ENCODE measurements around the gene MYO7A. TPM values are rescaled to one million over a fixed set of nuclear protein-coding genes. Genes with fewer than 3 reads are reported as not detected.

The MYO7A gene
- total RNA-seq, 1 donor from 2014 or later = 2.2 TPM

- H3K9me3 Mint-ChIP-seq = no peaks in the 10 kb centered on the region
- DNase-seq (ENCODE audit: low spot score in 2 of 2, unreplicated experiment in 2 of 2) = peak; percentile 52 to 83
- no peak overlapping the region for H3K4me3 Mint-ChIP-seq
- H3K4me1 Mint-ChIP-seq = peaks cover 12% of the 10 kb centered on the region
- H3K36me3 Mint-ChIP-seq = no peaks in the 10 kb centered on the region
- H3K27me3 Mint-ChIP-seq (ENCODE audit: low read depth) = no peaks in the 10 kb centered on the region
- H3K27ac Mint-ChIP-seq = no peak overlapping the region
- TF ChIP-seq CTCF (IDR thresholded peaks at IDR 0.05; ENCODE audit: unreplicated experiment) = peak; percentile 90
Measured at GRCh38 chr11:77091146-77091940, 36.7 kb upstream of the MYO7A start.

- Mint-ChIP-seq H3K9me3 (no peaks in the 10 kb centered on the region), H3K4me1 (peaks cover 12% of the 10 kb centered on the region), H3K27ac (no peak overlapping the region), H3K36me3 (no peaks in the 10 kb centered on the region), H3K27me3 (ENCODE audit: low read depth) (no peaks in the 10 kb centered on the region), H3K4me3 (no peak overlapping the region)
- DNase-seq (ENCODE audit: low spot score in 2 of 2, unreplicated experiment in 2 of 2) = no peak
- TF ChIP-seq CTCF (IDR thresholded peaks at IDR 0.05; ENCODE audit: unreplicated experiment) = no peak
Measured at GRCh38 chr11:77092382-77092781, 35.7 kb upstream of the MYO7A start.

GRCh38 chr11:77093056-77093891, 34.8 kb upstream of the MYO7A start:
- H3K27ac Mint-ChIP-seq = no peak overlapping the region
- no peak for TF ChIP-seq CTCF (IDR thresholded peaks at IDR 0.05; ENCODE audit: unreplicated experiment)
- DNase-seq (ENCODE audit: low spot score in 2 of 2, unreplicated experiment in 2 of 2) = no peak
- H3K4me1 Mint-ChIP-seq = peaks cover 11% of the 10 kb centered on the region
- H3K27me3 Mint-ChIP-seq (ENCODE audit: low read depth) = no peaks in the 10 kb centered on the region
- no peak overlapping the region for H3K4me3 Mint-ChIP-seq
- no peaks in the 10 kb centered on the region for H3K9me3 Mint-ChIP-seq
- H3K36me3 Mint-ChIP-seq = no peaks in the 10 kb centered on the region

GRCh38 chr11:77093987-77094840, 33.8 kb upstream of the MYO7A start:
- Mint-ChIP-seq H3K4me1 (peaks cover 5% of the 10 kb centered on the region), H3K36me3 (no peaks in the 10 kb centered on the region), H3K4me3 (no peak overlapping the region), H3K27ac (no peak overlapping the region), H3K27me3 (ENCODE audit: low read depth) (no peaks in the 10 kb centered on the region), H3K9me3 (no peaks in the 10 kb centered on the region)
- no peak for DNase-seq (ENCODE audit: low spot score in 2 of 2, unreplicated experiment in 2 of 2)
- no peak for TF ChIP-seq CTCF (IDR thresholded peaks at IDR 0.05; ENCODE audit: unreplicated experiment)

- no peak for TF ChIP-seq CTCF (IDR thresholded peaks at IDR 0.05; ENCODE audit: unreplicated experiment)
- no peaks in the 10 kb centered on the region for H3K9me3 Mint-ChIP-seq
Measured at GRCh38 chr11:77094841-77095365, 33.1 kb upstream of the MYO7A start.

More at GRCh38 chr11:77094841-77095365, 33.1 kb upstream of the MYO7A start:
- peaks cover 4% of the 10 kb centered on the region for H3K4me1 Mint-ChIP-seq
- no peak overlapping the region for H3K4me3 Mint-ChIP-seq
- no peak overlapping the region for H3K27ac Mint-ChIP-seq
- H3K27me3 Mint-ChIP-seq (ENCODE audit: low read depth) = no peaks in the 10 kb centered on the region
- no peaks in the 10 kb centered on the region for H3K36me3 Mint-ChIP-seq
- no peak for DNase-seq (ENCODE audit: low spot score in 2 of 2, unreplicated experiment in 2 of 2)

All from mesothelial cell of epicardium (in vitro differentiated cells).